GM18909 (cell line): ENCODE results near the gene FKBP1B.
"Not testable (repeated sequence)": the region's sequence is repeated elsewhere in the genome, so short reads cannot be mapped to it uniquely, and the experiment has no call there.

ENCODE experiments used
- ATAC-seq: cut with Tn5 transposase; IDR thresholded peaks from one replicate; pipeline ENCODE4 v1.9.1; 2021; ENCODE audit warnings: mild to moderate bottlenecking; ENCODE audit not compliant: unreplicated experiment, poor library complexity

FKBP1B gene

GRCh38 chr2:24022324-24022974 lies 27.1 kb upstream of the FKBP1B start:
- ATAC-seq, result no peak

- no peak for ATAC-seq
These were observed 26.5 kb upstream of the FKBP1B start for GRCh38 chr2:24022975-24023575.

DNA sequence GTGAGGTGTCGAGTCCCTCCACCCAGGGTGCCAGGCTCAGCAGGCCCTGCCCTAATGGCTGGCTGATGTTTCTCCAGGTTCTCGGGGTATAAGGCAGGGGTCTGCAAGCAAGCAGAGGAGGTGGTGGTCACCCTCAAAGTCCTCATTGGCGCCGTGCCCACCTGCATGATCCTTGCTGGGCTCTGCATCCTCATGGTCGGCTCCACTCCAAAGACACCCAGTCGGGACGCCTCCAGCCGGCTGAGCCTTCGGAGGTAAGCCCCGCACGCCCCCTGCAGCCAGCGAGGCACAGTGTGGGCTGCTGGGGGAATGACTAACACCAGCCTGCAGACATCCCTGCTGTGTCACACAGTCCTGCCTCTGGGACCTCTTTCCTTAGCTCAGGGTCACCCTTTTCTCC lies 25.5 kb upstream of the FKBP1B start:
- ATAC-seq, result no peak

DNA sequence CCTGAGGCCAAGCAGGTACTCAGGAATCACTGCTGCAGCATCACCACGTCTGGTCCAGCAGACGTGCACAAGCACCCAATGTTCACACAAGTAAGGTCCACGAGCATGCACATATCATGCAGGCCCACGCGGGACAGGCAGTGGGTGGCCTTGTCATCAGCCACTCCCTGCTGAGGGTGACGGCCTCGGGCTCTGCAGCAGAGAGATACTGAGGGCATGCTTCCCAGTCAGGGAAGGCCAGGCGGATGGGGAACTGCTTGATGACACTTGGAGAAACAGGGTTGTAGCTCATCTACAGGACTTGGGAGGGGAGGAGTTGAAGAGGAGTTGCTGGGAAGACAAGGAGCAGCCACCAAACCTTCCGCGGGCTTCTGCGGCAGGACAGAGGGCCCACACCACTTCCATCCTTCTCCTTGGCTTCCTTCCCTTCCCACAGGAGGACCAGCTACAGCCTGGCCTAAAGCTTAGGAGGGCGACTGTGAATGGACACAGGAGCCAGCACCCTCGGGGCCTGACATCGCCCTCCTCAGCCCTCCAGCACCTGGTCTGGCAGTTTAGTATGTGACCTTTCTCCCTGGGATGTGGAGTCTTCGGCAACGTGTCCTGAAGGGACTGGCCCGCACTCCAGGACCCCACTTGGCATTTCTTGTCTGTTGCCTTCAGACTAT lies 24.4 kb upstream of the FKBP1B start:
- ATAC-seq, result no peak

GRCh38 chr2:24026233-24026632 lies 23.3 kb upstream of the FKBP1B start:
- ATAC-seq, result no peak

GRCh38 chr2:24038786-24039499 lies 10.6 kb upstream of the FKBP1B start:
- ATAC-seq, result no peak

DNA sequence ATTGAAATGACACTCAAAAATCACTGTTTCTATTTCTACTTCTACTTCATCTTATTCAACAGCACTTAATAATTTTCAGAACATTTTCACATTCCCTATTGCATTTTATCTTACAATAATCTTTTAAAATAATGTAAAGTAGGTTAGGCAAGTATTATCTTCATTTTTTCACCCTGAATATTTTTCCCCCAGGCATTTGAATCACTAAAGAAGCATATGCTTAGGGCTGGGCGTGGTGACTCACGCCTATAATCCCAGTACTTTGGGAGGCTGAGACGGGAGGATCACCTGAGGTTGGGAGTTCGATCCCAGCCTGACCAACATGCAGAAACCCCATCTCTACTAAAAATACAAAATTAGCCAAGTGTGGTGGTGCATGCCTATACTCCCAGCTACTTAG lies 9.0 kb upstream of the FKBP1B start:
- ATAC-seq, result no peak

DNA sequence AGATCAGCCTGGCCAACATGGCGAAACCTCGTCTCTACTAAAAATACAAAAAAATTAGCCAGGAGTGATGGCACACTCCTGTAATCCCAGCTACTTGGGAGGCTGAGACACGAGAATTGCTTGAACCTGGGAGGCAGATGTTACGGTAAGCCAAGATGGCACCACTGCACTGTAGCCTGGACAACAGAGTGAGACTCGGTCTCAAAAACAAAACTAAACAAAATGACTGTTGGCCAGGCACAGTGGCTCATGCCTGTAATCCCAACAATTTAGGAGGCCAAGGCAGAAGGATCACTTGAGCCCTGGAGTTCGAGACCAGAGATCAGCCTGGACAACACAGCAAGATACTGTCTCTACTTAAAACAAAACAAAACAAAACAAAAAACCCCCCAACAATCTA lies 6.4 kb upstream of the FKBP1B start:
- ATAC-seq, result not testable (repeated sequence)

GRCh38 chr2:24045511-24046508 lies 3.7 kb upstream of the FKBP1B start:
- ATAC-seq, result no peak

DNA sequence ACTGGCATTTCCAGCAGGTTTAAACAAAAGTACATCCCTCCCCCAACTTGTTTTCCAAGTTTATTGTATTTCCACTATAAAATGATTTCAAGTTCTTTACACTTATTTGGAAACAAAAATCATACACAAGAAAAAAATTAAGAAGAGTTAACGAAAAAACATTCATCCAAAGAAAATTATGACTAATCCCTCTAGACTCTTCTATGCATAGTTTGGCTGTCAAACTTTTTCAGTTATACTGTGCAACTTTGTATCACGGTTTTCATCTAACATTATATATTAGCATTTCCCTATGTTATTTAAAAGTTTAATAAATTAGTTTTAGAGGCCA lies 3.0 kb upstream of the FKBP1B start:
- no peak for ATAC-seq

DNA sequence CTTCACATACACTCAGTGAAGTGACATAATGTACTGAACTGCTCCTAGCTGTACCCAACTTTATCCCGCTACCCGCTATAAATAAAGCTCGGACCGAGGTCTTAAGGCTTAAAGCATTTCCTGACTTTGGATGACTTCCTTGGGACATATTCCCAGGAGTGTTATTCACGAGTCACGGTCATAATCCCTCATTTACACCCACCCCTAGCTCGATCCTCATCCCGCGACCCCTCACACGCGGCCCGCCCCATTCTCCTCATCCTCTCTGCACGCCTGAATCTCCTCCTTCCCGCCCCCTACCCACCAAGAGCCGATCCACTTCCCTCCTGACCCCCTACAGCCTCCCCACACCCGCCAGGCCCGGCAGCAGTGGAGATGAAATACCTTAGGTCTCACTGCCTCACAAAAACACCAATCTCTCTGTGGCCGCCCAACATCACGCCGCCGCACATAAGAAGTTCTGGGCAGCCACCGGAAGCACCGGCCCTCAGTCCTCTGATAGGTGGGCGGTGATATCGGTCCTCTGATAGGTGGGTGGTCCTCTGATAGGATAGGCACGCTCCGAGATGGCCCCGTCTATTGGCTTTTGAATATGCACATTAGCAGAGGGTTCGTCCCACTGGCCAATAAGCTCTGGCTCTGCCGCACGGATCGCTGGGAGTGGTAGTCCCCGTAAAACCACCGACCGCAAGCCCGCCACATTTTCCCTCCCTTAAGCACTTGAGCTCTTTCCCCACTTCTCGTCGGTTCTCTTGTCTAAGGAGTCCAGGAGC lies 2.4 kb upstream of the FKBP1B start, which contains the start of gene WDCP:
Gene WDCP, minus strand, starts transcription at position 462 of the 773 bp plus-strand sequence. CDS start 7,897 bp downstream, outside the sequence.
- peak; percentile 99 for ATAC-seq

- ATAC-seq, result peak; percentile 0
These were observed 1.9 kb upstream of the FKBP1B start for GRCh38 chr2:24047703-24048033.

GRCh38 chr2:24048769-24049484 lies 614 bp upstream of the FKBP1B start:
- no peak for ATAC-seq

DNA sequence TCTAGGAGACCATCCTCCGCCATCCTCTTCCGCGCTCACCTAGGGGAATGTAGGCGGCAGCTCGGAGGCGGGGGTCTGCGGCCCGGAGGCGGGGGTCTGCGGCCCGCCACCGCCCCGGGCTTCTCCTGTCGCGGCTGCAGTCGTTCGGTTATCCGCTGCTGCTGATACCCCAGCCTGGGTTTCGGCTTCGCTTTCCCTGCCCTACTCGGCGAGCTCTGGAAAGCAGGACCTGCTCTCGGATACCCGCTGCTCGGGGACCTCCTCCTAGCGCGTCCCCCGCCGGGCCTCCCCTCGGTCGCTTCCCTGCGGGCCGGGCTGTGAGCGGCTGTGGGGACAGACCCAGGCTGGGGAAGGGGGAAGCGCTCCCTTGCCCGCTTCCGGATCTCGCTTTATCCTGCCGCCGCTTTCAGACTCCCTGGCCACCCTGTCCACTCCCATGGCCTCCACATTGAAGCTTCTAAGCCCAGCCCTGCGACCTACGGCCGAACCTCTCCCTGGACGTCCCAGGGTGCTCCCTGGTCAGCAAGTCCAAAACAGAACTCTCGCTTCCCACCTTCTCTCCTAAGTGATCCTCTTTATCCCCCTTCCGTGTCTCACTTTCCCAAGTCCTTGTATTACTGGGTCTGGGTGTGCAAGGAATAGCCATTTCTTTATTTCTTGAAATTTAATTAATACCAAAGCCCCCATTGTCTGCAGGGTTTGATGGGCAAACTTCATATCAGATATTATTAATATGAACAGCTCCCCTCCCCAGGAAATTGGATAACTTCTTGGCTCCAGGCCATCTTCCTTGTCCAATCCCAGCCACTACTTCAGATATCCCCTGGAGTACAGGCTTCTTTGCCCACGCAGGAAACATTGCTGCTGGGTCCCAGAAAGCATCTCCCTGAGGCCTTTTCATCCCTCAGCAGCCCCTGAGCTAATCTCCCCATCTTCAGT lies 769 bp downstream of the FKBP1B start:
- ATAC-seq, result no peak

DNA sequence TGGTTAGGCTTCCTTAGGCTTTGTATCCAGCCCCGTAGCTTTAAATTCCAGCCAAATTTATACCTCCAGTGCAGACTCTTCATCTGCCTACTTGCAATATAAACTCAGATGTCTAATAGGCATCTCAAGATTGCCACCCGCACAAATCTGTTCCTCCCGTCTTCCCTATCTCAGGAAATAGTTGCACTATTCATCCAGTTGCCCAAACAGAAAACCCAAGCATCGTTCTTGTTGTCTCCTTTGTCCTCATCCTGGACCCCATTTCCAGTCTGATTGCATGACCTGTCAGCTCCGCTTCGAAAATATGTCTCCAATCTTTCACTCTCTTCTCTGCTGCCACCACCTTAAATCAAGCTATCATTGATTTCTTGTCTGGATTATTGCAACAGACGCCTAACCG lies 2.3 kb downstream of the FKBP1B start:
- no peak for ATAC-seq

- no peak for ATAC-seq
These were observed 3.4 kb downstream of the FKBP1B start for GRCh38 chr2:24052951-24053350.

DNA sequence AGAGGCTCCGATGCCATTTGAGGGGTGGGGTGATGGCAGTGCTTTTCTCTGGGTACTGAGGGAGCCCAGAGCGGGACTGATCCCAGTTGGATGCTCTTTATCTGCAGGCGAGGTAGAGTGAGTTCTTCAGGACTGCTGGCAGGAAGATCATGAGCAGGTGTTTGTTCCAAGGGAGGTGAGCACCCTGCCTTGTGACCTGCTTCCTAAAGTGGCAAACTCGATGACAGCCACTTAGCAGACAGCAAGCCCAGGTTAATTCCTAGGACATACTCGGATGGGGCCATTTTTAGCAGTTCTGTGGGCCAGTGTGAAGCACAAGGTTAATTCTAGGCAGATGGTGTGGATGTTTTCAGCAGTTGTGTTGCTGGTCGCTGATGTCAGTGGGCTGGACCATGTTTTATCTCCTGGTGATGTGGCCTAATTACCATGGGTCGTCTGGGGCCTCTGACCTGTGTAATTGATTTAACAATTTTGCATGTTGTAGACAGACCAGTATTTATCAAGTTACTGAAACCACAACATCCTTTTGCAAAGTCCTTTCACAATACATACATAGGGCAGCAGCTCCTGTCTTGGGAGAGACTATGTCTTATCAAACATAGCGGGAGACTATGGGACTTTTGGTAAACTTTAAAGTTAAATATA lies 4.9 kb downstream of the FKBP1B start:
- no peak for ATAC-seq
